NCI-H1417 (cell line): ENCODE measurements around the gene TRMU.

Experiments
- DNase-seq, 3 experiments: peaks; one replicate each; lab custom pipeline; 2025; lab: John Stamatoyannopoulos, UW

The TRMU gene

GRCh38 chr22:46335201-46336118, at the start of gene TRMU:
Gene TRMU, plus strand, starts transcription at chr22:46335714. Its CDS starts 51 bp downstream, at chr22:46335765.
- DNase-seq: peak; percentile 31 to 75 (median 68)

GRCh38 chr22:46286006-46286405, 49.5 kb upstream of the TRMU start:
- DNase-seq: no peak

GRCh38 chr22:46286941-46287872, 48.3 kb upstream of the TRMU start:
- no peak for DNase-seq

GRCh38 chr22:46287873-46288751, 47.4 kb upstream of the TRMU start:
- no peak for DNase-seq

GRCh38 chr22:46288846-46289243, 46.7 kb upstream of the TRMU start:
- DNase-seq: no peak

GRCh38 chr22:46289244-46289891, 46.1 kb upstream of the TRMU start:
- no peak for DNase-seq

GRCh38 chr22:46290121-46290842, 45.2 kb upstream of the TRMU start:
- DNase-seq: peak in 2 of 3 experiments; percentile 2

GRCh38 chr22:46290843-46291785, 44.4 kb upstream of the TRMU start:
- DNase-seq: peak in 2 of 3 experiments; percentile 45 to 78

GRCh38 chr22:46292173-46292572, 43.3 kb upstream of the TRMU start:
- DNase-seq: no peak

GRCh38 chr22:46292732-46293131, 42.8 kb upstream of the TRMU start:
- no peak for DNase-seq

- DNase-seq: no peak
Observed at GRCh38 chr22:46293577-46294260, 41.8 kb upstream of the TRMU start.

GRCh38 chr22:46294784-46295183, 40.7 kb upstream of the TRMU start:
- DNase-seq: no peak

GRCh38 chr22:46295277-46295971, 40.1 kb upstream of the TRMU start:
- peak in 1 of 3 experiments; percentile 24 for DNase-seq

GRCh38 chr22:46296257-46297150, 39.0 kb upstream of the TRMU start, which contains the start of gene GTSE1:
Gene GTSE1, plus strand, starts transcription at chr22:46296870. Its CDS starts 531 bp downstream, at chr22:46297401.
- peak; percentile 78 to 97 (median 92) for DNase-seq

GRCh38 chr22:46297151-46297812, 38.2 kb upstream of the TRMU start:
- DNase-seq: peak in 2 of 3 experiments; percentile 46 to 60

GRCh38 chr22:46299101-46299500, 36.4 kb upstream of the TRMU start:
- DNase-seq: no peak
